Hematopoietic multipotent progenitor cell (in vitro differentiated cells): ENCODE measurements around the gene SELENOM. TPM values are rescaled to one million over a fixed set of nuclear protein-coding genes. Genes with fewer than 3 reads are reported as not detected.
"Not testable (repeated sequence)": the region's sequence is repeated elsewhere in the genome, so short reads cannot be mapped to it uniquely, and the experiment has no call there.

Source experiments
- DNase-seq, 3 donors: peaks; one replicate each; pipeline ENCODE4 v3.0.0-alpha.2; 2011 to 2015; ENCODE audit warnings: low read depth in 2 of 3, low spot score in 2 of 3
- total RNA-seq: library from RNA; depleted of rRNA; stranded (reverse); fragments of >200 nt; gene quantifications from one replicate; pipeline ENCODE4 v1.2.3, GENCODE V29; 2012

Gene SELENOM
- total RNA-seq, 1 donor: 5.1 TPM

DNA sequence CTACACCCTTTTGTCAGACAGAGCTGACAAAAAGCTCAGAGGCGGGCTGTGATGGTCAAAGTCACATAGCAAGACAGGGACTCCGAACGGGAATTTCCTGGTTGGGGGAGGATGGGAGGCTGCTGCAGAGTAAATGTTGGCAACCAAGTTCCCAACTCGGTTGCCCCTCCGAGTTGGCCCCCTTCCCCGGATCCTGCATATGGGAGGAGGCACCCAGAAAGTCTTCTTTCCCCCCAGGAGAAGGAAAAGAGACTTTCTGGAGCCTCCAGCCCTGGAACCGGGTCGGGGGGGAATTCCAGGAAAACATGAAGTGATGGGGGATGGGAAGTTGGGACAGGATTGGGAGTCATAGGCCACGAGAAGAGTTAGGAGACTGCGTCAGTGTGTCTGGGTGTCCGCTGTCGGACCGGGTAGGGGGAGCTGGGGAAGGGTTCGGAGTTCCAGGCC, 614 bp downstream of the SELENOM start:
- no peak for DNase-seq

DNA sequence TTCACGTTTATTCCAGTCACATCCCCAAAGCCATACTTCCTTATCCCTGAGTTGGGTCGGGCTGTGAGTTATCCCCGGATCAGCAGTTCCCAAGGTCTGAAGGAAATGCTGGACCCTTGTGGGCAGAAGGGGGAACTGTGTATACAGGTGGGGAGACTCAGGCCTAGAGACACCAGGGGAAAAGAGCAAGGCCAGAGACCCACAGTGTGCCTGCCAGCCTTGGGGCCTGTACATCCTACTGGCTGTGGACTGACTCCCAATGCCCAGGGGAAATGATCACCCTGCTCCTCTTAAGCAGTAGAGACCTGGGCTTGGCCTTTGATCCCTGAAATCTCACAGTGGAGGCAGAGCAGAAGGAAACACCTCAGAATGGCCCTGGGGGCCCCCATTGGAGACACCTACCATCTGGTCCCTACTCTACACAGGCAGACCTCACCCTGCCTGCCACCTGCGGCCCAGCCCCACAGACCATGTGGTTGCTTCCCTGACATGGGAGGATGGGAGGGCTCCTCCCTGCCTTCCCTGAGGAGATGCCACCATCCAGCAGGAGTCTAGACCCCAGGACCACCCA, 1.3 kb downstream of the SELENOM start:
- DNase-seq: no peak

DNA sequence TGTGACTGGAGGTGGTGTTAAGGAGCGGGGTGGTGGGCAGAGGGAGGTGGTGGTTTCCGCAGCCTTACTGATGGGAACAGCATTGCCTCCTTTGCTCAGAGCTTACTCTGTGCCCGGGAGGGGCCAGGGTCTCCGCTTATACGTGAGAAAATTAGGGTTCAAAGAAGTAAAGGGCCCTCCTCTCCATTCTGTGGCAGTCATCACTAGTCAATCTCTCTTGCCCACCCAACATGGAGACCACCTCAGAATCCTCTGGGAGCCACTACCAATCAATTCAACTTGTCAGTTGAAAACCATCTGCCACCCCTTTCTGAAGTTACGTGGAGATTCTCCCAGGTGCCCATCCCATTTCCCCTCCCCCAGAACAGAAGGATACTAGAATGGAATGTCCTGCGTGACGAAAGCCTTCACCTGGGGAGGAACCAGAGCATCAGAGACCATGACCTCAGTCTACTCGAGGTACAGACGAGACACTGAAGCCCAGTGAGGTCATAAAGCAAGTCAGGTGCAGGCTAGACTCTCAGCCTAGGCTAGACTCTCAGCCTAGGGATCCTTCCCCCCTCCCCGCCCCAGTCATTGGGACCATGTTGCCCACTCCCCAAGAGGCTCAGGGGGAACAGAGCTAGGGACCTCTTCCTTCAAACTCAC, 2.0 kb downstream of the SELENOM start:
- DNase-seq: no peak

GRCh38 chr22:31104869-31105268, 2.5 kb downstream of the SELENOM start:
- no peak for DNase-seq

- DNase-seq: no peak
Measured at GRCh38 chr22:31103899-31104694, 3.3 kb downstream of the SELENOM start.

- DNase-seq: no peak
Measured at GRCh38 chr22:31103111-31103510, 4.3 kb downstream of the SELENOM start.

DNA sequence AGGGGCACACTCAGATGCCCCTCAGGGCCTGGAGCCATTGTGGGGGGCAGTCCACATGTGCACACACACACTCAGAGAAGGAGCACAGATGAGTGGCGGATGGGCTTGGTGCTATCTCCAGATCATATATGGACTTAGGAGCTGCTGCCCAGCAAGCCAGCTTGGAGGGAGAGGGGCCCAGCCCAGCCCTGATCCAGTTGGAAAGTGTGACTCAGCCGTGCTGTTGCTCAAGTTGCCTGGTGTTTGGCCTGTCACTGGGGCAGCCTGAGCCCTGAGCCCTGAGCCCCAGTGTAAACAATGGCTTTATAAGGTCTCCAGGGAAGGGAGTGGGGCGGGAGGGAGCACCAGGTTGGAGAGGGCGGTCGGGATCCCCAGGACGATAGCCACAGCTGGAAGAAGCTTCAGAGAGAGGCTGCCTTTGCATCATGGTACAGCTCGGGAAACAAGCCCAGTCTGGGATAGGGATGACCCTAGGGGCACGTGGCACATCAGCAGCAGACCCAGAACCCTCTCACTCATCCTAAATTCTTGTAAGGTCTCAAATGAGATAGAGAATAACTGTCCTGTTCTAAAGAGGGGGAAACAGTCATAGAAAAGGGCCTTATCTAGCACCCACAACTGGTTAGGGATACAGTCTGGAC, 4.8 kb downstream of the SELENOM start:
- no peak for DNase-seq

GRCh38 chr22:31100762-31101525, 6.4 kb downstream of the SELENOM start:
- DNase-seq: no peak

- DNase-seq: no peak
Measured at GRCh38 chr22:31099841-31100761, 7.3 kb downstream of the SELENOM start.

DNA sequence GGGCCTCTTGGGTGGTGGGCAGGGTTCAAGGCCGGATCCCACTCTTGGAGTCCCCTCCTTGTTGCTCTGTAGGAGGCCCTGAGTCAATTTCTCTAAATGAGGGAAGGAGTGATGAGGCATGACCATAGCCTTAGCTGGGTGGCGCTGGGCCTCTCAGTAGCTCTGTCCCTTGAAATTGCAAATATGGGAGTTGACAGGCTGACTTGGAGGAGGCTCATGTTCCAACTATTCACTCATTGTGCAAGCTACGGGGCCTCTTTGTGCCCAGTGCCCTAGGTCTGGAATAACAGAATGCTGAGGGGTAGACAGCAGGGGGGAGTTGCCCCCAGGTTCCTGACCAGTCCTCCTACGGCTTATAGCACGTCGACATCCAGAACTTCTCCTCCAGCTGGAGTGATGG, 8.0 kb downstream of the SELENOM start:
- no peak for DNase-seq

GRCh38 chr22:31098632-31099110, 8.7 kb downstream of the SELENOM start:
- DNase-seq: no peak

GRCh38 chr22:31097941-31098631, 9.3 kb downstream of the SELENOM start:
- no peak for DNase-seq

DNA sequence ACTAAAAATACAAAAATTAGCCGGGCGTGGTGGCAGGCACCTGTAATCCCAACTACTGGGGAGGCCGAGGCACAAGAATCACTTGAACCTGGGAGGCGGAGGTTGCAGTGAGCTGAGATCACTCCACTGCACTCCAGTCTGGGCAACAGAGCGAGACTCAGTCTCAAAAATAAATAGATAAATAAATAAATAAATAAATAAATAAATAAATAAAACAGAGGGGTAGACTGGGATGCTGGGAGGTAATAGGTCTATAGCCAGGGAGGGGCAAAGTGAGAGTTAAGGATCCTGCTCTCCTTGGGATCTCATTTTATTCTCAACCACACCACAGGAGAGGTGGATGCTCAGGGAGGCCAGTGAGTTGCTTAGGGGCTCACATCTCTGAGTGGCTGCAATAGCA, 9.8 kb downstream of the SELENOM start:
- DNase-seq: not testable (repeated sequence)

DNA sequence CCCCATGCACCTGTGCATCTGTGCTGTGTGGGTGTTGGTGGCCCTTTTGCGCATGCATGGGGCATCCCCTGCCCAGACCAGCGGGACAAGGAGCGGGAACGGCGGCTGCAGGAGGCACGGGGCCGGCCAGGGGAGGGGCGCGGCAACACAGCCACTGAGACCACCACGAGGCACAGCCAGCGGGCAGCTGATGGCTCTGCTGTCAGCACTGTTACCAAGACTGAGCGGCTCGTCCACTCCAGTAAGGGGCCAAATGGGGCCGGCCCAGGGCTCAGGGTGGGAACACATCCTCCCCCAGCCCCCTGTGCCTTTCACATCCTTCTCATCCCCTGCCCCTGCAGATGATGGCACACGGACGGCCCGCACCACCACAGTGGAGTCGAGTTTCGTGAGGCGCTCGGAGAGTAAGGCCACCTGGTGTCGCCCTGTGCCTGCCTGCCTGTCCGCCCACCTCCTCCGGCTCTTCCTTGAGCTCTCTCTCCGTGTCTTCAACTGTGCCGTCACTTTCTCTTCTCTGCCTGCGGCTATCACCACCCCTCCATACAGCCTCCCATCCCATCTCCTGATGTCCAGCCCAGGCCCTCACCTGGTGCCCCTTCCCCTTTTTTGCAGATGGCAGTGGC, 10.6 kb downstream of the SELENOM start:
- DNase-seq: no peak

DNA sequence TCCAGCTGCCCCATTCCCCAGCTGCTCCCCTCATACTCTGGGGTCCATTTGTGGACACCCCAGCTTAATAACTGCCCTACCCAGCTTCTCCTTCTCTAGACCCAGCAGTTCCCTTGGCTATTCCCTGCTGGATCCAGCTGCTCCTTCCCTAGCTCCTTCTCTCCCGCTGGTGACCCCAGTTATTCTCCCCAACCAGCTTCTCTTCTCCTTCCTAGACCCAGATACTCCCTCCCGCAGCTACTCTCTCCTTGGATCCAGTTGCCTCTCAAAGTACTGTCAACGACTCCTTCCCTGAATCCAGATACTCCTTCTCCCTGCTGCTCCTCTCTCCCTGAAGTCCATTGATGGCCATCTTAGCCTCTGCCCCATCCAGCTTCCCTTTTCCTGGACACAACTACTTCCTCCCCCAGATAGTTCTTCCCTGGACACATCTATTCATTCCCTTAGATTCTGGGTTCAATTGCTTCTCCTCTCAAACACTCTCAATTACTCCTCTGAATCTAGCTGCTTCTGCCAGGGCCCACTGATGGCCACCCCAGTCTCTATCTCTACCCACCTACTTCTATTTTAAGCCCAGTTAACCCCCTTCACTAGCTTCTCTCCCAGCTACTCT, 11.6 kb downstream of the SELENOM start:
- no peak for DNase-seq

GRCh38 chr22:31094741-31095140, 12.6 kb downstream of the SELENOM start:
- no peak for DNase-seq

DNA sequence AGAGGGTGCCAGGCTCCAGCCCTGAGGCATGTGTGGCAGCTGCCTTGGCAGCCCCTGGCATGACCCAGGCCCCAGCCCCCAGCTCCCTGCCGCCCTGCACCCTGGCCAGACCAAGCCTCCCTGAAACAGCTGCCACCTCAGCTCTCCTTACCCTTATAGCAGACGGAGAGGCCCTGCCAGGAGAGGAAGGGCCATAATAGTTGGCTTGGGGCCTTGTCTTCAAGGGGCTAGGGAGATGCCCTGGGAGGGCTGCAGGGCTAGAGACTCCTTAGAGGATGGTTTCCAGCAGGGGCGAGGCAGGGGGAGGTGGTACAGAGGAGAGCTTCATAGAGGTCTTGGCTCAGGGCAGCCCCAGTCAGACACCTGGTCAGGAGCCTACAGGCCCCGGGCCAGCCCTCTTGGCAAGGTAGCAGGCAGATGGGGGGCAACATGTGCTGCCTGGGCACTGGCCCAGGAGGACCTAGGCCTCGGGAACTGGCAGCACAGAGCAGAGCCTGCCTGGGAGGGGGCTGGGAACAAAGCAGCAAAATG, 13.3 kb downstream of the SELENOM start:
- DNase-seq: no peak
